K562 (cell line): Measurements from ENCODE around the gene SLC35D3. TPM values are rescaled to one million over a fixed set of nuclear protein-coding genes. Genes with fewer than 3 reads are reported as not detected.

Experiments
- ATAC-seq: fragments of 200-7000 bp; cut with Tn5 transposase; 3 replicates; pipeline ENCODE4 v1.9.1; 2020; ENCODE audit warnings: moderate library complexity
- BruUV-seq: library from RNA; stranded (reverse); fragments of 400-500 nt; replicated peaks from 2 replicates; lab custom pipeline; 2021; lab: Mats Ljungman, UMichigan
- CTCF ChIA-PET: fragments of 300-600 bp; formaldehyde crosslinking; extraction: SDS; loops from one replicate; lab custom pipeline; 2021; ENCODE audit warnings: low intra/inter-chr PET ratio; lab: Yijun Ruan, JAX
- POLR2A ChIA-PET: fragments of 300-600, 350-650 bp; sonication (Branson Sonifier 250); formaldehyde crosslinking; extraction: SDS; loops from one replicate; lab custom pipeline; 2021; ENCODE audit warnings: antibody characterized with exemption, inconsistent platforms; lab: Yijun Ruan, JAX
- DNase-seq, 4 experiments: peaks; one replicate each; pipeline versions ENCODE4 v3.0.0 to v3.0.0-alpha.2; 2011 to 2018; ENCODE audit warnings: low spot score in 3 of 4, mixed read lengths in 3 of 4; ENCODE audit errors: extremely low read depth in 1 of 4
- FAIRE-seq: peaks from 2 replicates; lab custom pipeline; 2011; peaks lifted over from hg19 to GRCh38; lab: Jason Lieb, UNC
- H2AFZ ChIP-seq: 2 replicates; pipeline ENCODE4 v1.6.0; 2011; ENCODE audit warnings: low read depth, low read length, control low read depth, inconsistent platforms
- H3K27ac ChIP-seq: fragments of 200-600 bp; 3 replicates; pipeline ENCODE4 v1.8.0; 2011; ENCODE audit warnings: low read depth, mild to moderate bottlenecking, control low read depth, inconsistent platforms, low read length, moderate library complexity, mixed read lengths; ENCODE audit errors: extremely low read depth
- H3K27me3 ChIP-seq, 2 experiments: fragments of 300-600 bp in 1 of 2; 2 replicates in 1 of 2; 3 replicates in 1 of 2; pipeline versions ENCODE4 v1.6.0 to v1.8.0; 2011; ENCODE audit warnings: inconsistent platforms in 2 of 2, low read length in 2 of 2, mild to moderate bottlenecking in 1 of 2, mixed read lengths in 1 of 2, moderate library complexity in 1 of 2; ENCODE audit not compliant: control insufficient read depth in 2 of 2, insufficient read depth in 2 of 2
- H3K36me3 ChIP-seq: fragments of 300-600 bp; 3 replicates; pipeline ENCODE4 v1.8.0; 2011; ENCODE audit warnings: mild to moderate bottlenecking, low read length, inconsistent platforms; ENCODE audit not compliant: control insufficient read depth, insufficient read depth
- H3K4me1 ChIP-seq, 2 experiments: fragments of 200-600 bp in 1 of 2; replicated peaks in 1 of 2; 2 replicates in 1 of 2; 3 replicates in 1 of 2; pipeline versions ENCODE4 v1.5.1 to v1.8.0; 2011; ENCODE audit warnings: inconsistent platforms in 2 of 2, low read length in 2 of 2, mild to moderate bottlenecking in 1 of 2, mixed read lengths in 1 of 2, moderate library complexity in 1 of 2; ENCODE audit not compliant: control insufficient read depth in 2 of 2, insufficient read depth in 2 of 2
- H3K4me2 ChIP-seq: 2 replicates; pipeline ENCODE4 v1.6.1; 2011; ENCODE audit warnings: low read length, control low read depth, inconsistent platforms, mixed read lengths; ENCODE audit not compliant: insufficient read depth
- H3K4me3 ChIP-seq: fragments of 200-600 bp; sonication (generic), shearing (Covaris generic); 2 replicates; pipeline ENCODE4 v1.5.1; 2016; ENCODE audit warnings: control low read depth, inconsistent platforms
- H3K79me2 ChIP-seq: fragments of 200-600 bp; 3 replicates; pipeline ENCODE4 v1.8.0; 2011; ENCODE audit warnings: low read length, inconsistent platforms; ENCODE audit not compliant: control insufficient read depth, insufficient read depth
- H3K9ac ChIP-seq, 2 experiments: 2 replicates each; pipeline versions ENCODE4 v1.6.0 to v1.6.1; 2011; ENCODE audit warnings: low read depth in 2 of 2, low read length in 2 of 2, control low read depth in 1 of 2, inconsistent platforms in 1 of 2, mild to moderate bottlenecking in 1 of 2, mixed read lengths in 1 of 2; ENCODE audit not compliant: insufficient read depth in 1 of 2
- H3K9me1 ChIP-seq: one replicate; pipeline ENCODE4 v1.6.0; 2011; ENCODE audit warnings: inconsistent platforms, mild to moderate bottlenecking, low read length, moderate library complexity; ENCODE audit not compliant: control insufficient read depth, insufficient read depth
- H3K9me3 ChIP-seq: replicated peaks from 2 replicates; pipeline ENCODE4 v1.5.1; 2011; ENCODE audit warnings: low read depth, low read length, inconsistent platforms; ENCODE audit not compliant: control insufficient read depth, insufficient read depth
- H4K20me1 ChIP-seq: replicated peaks from 2 replicates; pipeline ENCODE4 v1.6.1; 2011; ENCODE audit warnings: low read length, inconsistent platforms, mixed read lengths; ENCODE audit not compliant: control insufficient read depth, insufficient read depth
- CTCF ChIP-seq, 3 experiments: IDR thresholded peaks in 2 of 3; conservative IDR thresholded peaks in 1 of 3; 2 replicates each; pipeline ENCODE4 v1.5.1; 2011 to 2012; ENCODE audit warnings: low read length in 3 of 3, mild to moderate bottlenecking in 3 of 3, control low read depth in 2 of 3, improper control_type of control experiment in 1 of 3, inconsistent platforms in 1 of 3, low read depth in 1 of 3, mixed read lengths in 1 of 3, moderate library complexity in 1 of 3; ENCODE audit not compliant: insufficient read depth in 2 of 3
- CXXC5 ChIP-seq: fragments of 250-450 bp; sonication (Bioruptor Pico); IDR thresholded peaks from 2 replicates; pipeline ENCODE4 v1.8.0; 2022; ENCODE audit warnings: inconsistent platforms, mild to moderate bottlenecking, moderate library complexity
- E2F6 ChIP-seq, 2 experiments: IDR thresholded peaks; 2 replicates each; pipeline ENCODE4 v1.6.1; 2011; ENCODE audit warnings: borderline replicate concordance in 1 of 2, control low read depth in 1 of 2, low read depth in 1 of 2, low read length in 1 of 2, mild to moderate bottlenecking in 1 of 2, mixed read lengths in 1 of 2, moderate library complexity in 1 of 2; ENCODE audit not compliant: insufficient read depth in 1 of 2, insufficient read length in 1 of 2, poor library complexity in 1 of 2, severe bottlenecking in 1 of 2; ENCODE audit errors: extremely low read depth in 1 of 2
- JUN ChIP-seq, 2 experiments: sonication (generic) in 1 of 2; formaldehyde crosslinking in 1 of 2; IDR thresholded peaks; 2 replicates each; pipeline versions ENCODE4 v1.6.1 to v1.8.0; 2012 to 2022; ENCODE audit warnings: borderline replicate concordance in 2 of 2, mild to moderate bottlenecking in 2 of 2, improper control_type of control experiment in 1 of 2, low read depth in 1 of 2, low read length in 1 of 2, missing genetic modification reagents in 1 of 2
- SLC30A9 ChIP-seq: fragments of 250-450 bp; sonication (Bioruptor Pico); IDR thresholded peaks from 2 replicates; pipeline ENCODE4 v1.8.0; 2022; ENCODE audit warnings: mild to moderate bottlenecking, moderate library complexity
- SNIP1 ChIP-seq: fragments of 450-650 bp; IDR thresholded peaks from 2 replicates; pipeline ENCODE4 v1.7.1; 2017; ENCODE audit warnings: low read depth, mild to moderate bottlenecking
- ZNF354B ChIP-seq: fragments of 250-450 bp; sonication (Bioruptor Pico); IDR thresholded peaks from 2 replicates; pipeline ENCODE4 v1.4.0; 2020
- WGBS: fragments of 100-300 bp; shearing (Covaris generic); methylation state at CpG from one replicate; pipeline ENCODE4 v1.1.6; 2016; ENCODE audit warnings: low coverage, mixed read lengths; ENCODE audit not compliant: insufficient coverage; ENCODE audit errors: missing lambda C conversion rate; 5-methylcytosine and 5-hydroxymethylcytosine counted together
- in situ Hi-C: fragments of 300-500 bp; cut with MboI; formaldehyde crosslinking; loops from 4 replicates; pipeline ENCODE4 v1.15.0; 2018; ENCODE audit warnings: inconsistent platforms, mixed read lengths
- intact Hi-C: fragments of 100-400 bp; cut with micrococcal nuclease; formaldehyde crosslinking; loops from 2 replicates; pipeline ENCODE4 v1.14.2; 2022
- polyA plus RNA-seq, 8 experiments: library from polyadenylated mRNA; depleted of rRNA in 4 of 8; stranded (reverse) in 5 of 8; unstranded in 3 of 8; fragments of >200 nt; fragmentation: Nextera tagmentation in 2 of 8; fragmentation: Illumina TruSeq in 1 of 8; extraction: Ambion mirVana in 2 of 8; extraction: Trizol in 1 of 8; gene quantifications; 2 replicates each; pipeline versions ENCODE4 v1.2.1 to v1.2.3, GENCODE V29; 2011 to 2014; ENCODE audit warnings: inconsistent platforms in 1 of 8, missing spikeins in 1 of 8
- total RNA-seq, 7 experiments: library from RNA; depleted of rRNA in 6 of 7; stranded (reverse); fragments of >200 nt in 6 of 7; fragmentation: Illumina TruSeq in 2 of 7; extraction: Trizol in 2 of 7; gene quantifications; 2 replicates each; pipeline versions ENCODE4 v1.2.1 to v1.2.3, GENCODE V29; 2011 to 2021; ENCODE audit warnings: low replicate concordance in 1 of 7

The SLC35D3 gene
- total and polyA plus RNA-seq, 9 of the 15 experiments (the other 6 are each of a cell fraction or from before 2014, with no cell fraction given): not detected

- no TSS peak for BruUV-seq
- in situ Hi-C loops (no loop called here), intact Hi-C loops (no loop called here)
- Histone ChIP-seq H4K20me1 (no peaks in the 10 kb centered on the region), H3K4me3 (no peak overlapping the region), H3K27me3 (no peaks in the 10 kb centered on the region), H3K79me2 (no peaks in the 10 kb centered on the region), H3K9ac (no peak overlapping the region), H3K36me3 (no peaks in the 10 kb centered on the region), H3K9me3 (no peaks in the 10 kb centered on the region), H3K9me1 (no peaks in the 10 kb centered on the region), H3K27ac (no peak overlapping the region), H3K4me1 (peaks cover 0 to 8% of the 10 kb centered on the region in 2 experiments; a peak in 2 of 5 replicates), H2AFZ (no peak overlapping the region), H3K4me2 (no peak overlapping the region)
- ATAC-seq: peak; percentile 53
- no peak for FAIRE-seq
- ChIA-PET CTCF (no interaction called here), POLR2A (no interaction called here)
- TF ChIP-seq SLC30A9 (CRISPR knock-in tag): no peak
- no peak for TF ChIP-seq SNIP1
- no peak for TF ChIP-seq JUN (IDR thresholded peaks at IDR 0.05; ENCODE audit: borderline replicate concordance, low read depth, low read length)
- no peak for TF ChIP-seq JUN (CRISPR knock-in tag; IDR thresholded peaks at IDR 0.05; ENCODE audit: borderline replicate concordance)
- TF ChIP-seq ZNF354B (CRISPR knock-in tag): no peak
- TF ChIP-seq CXXC5 (CRISPR knock-in tag): no peak
- TF ChIP-seq E2F6 (IDR thresholded peaks at IDR 0.05; ENCODE audit: borderline replicate concordance in 1 of 2, extremely low read depth in 1 of 2, insufficient read depth in 1 of 2, insufficient read length in 1 of 2, low read depth in 1 of 2, low read length in 1 of 2, poor library complexity in 1 of 2, severe bottlenecking in 1 of 2): no peak
- no peak for TF ChIP-seq CTCF (IDR thresholded peaks at IDR 0.05 in 2 of 3, conservative IDR thresholded peaks at IDR 0.05 in 1 of 3; ENCODE audit: insufficient read depth in 2 of 3, low read depth in 1 of 3, low read length in 3 of 3)
- 38% methylated on average over 4 of the region's 4 CpGs for WGBS
- DNase-seq: no peak
Observed at GRCh38 chr6:136890194-136890839, 31.8 kb upstream of the SLC35D3 start.
